ENCODE data around the gene TTLL13.

- no peak for TF ChIP-seq POLR2A (IDR thresholded peaks at IDR 0.05; ENCODE audit: low read length)
- TF ChIP-seq GATA1 (IDR thresholded peaks at IDR 0.05; ENCODE audit: low read depth, low read length) = no peak
Observed at GRCh38 chr15:90270502-90271150, 21.3 kb downstream of the TTLL13 start.

Measured in erythroblast (primary cell).